ENCODE results near the gene CCIN. TPM values are rescaled to one million over a fixed set of nuclear protein-coding genes. Genes with fewer than 3 reads are reported as not detected.

The CCIN gene
- polyA plus RNA-seq, 1 of the 3 experiments (the other 2 are of a cell fraction) = 0.54 TPM

DNA sequence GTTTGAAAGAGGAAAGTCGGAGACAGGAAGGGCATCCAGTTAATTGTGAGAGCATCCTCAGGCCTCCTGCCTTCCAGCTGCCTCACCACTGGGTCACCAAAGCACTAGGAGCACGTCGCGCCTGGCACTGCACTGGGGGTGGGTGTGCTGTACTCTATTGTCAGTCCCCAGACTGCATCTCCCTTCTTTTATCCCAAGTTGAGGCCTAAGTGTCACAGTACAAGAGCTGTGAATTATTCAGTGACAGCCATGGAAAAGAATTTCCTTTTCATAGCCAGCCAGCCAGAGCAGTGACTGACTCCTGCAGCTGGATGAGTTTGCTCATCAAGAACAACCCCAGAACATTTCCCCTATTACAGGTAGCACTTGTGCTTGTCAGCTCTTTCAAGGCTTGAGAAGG is 37.8 kb downstream of the CCIN start:
- WGBS (ENCODE audit: low lambda C conversion rate) = 87% methylated on average over 4 of the region's 4 CpGs
- Histone ChIP-seq H2AFZ (ENCODE audit: low read depth) (no peak overlapping the region), H3K79me2 (ENCODE audit: insufficient read depth) (peaks cover 87% of the 10 kb centered on the region), H3K27ac (ENCODE audit: low read depth in 2 of 2, low read length in 1 of 2) (peak overlapping the region; percentile 63 to 93), H3K9me2 (no peaks in the 10 kb centered on the region), H3K4me1 (ENCODE audit: control insufficient read depth in 1 of 2, insufficient read depth in 2 of 2, low read depth in 1 of 2, low read length in 1 of 2) (peaks cover 30 to 41% of the 10 kb centered on the region in 2 experiments), H3K4me2 (peak overlapping the region; percentile 63), H4K20me1 (ENCODE audit: insufficient read depth) (peaks cover 68% of the 10 kb centered on the region), H3F3A (replicated peaks; ENCODE audit: insufficient read depth) (peaks cover 5% of the 10 kb centered on the region), H3K27me3 (ENCODE audit: insufficient read depth) (no peaks in the 10 kb centered on the region), H3K4me3 (ENCODE audit: low read depth in 2 of 2, low read length in 1 of 2) (no peak overlapping the region), H3K36me3 (replicated peaks in 1 of 2; ENCODE audit: control insufficient read depth in 1 of 2, insufficient read depth in 2 of 2, low read length in 1 of 2) (peaks cover 76 to 87% of the 10 kb centered on the region in 2 experiments), H3K9me3 (no peaks in the 10 kb centered on the region), H3K9ac (no peak overlapping the region)
- CTCF ChIA-PET = interaction anchor here (1.0 to 1.3 kb wide), 2 partner anchors 104 to 198 kb away, joined by 3 to 4 read pairs; no protein-coding TSS in a partner anchor
- POLR2A ChIA-PET = interaction anchor here (0.6 to 0.7 kb wide), 2 partner anchors 10 to 56 kb away, joined by 3 to 4 read pairs; no protein-coding TSS in a partner anchor
- TF ChIP-seq, protein P1, sequence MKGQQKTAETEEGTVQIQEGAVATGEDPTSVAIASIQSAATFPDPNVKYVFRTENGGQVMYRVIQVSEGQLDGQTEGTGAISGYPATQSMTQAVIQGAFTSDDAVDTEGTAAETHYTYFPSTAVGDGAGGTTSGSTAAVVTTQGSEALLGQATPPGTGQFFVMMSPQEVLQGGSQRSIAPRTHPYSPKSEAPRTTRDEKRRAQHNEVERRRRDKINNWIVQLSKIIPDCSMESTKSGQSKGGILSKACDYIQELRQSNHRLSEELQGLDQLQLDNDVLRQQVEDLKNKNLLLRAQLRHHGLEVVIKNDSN (IDR thresholded peaks at IDR 0.05; ENCODE audit: borderline replicate concordance, low read depth) = no peak
- TF ChIP-seq FOXM1 (IDR thresholded peaks at IDR 0.05; ENCODE audit: low read depth) = no peak
- TF ChIP-seq FOXJ3 (CRISPR knock-in tag; IDR thresholded peaks at IDR 0.05) = no peak
- no peak for TF ChIP-seq GATA2 (CRISPR knock-in tag; IDR thresholded peaks at IDR 0.05)
- DNase-seq = no peak

DNA sequence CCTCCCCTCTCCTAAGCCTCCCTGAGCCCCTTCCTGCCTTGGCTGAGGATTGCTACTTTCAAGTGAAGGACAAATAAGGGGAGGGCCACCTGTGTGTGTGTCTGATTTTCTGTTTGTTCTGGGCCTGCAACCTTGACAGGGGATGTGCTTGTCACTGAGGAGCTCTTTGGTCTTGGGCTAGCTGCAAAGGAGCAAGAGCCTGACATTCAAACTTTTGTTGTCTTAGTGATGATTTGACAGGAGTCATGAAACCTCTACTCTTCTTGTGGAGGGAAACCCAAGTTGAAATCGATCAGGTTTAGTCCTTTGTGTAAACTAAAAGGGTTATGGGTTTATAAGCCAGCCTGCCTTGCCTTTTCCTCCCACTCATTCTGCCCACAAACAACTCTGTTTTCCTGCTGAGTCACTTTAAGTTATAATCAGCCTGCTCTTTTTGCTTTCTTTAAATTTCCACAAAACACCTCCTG is 38.4 kb downstream of the CCIN start:
- Histone ChIP-seq H3K36me3 (replicated peaks in 1 of 2; ENCODE audit: control insufficient read depth in 1 of 2, insufficient read depth in 2 of 2, low read length in 1 of 2) (peaks cover 75 to 87% of the 10 kb centered on the region in 2 experiments), H3K4me2 (peak overlapping the region; percentile 63), H3K4me1 (ENCODE audit: control insufficient read depth in 1 of 2, insufficient read depth in 2 of 2, low read depth in 1 of 2, low read length in 1 of 2) (peaks cover 30 to 41% of the 10 kb centered on the region in 2 experiments), H2AFZ (ENCODE audit: low read depth) (no peak overlapping the region), H3K4me3 (ENCODE audit: low read depth in 2 of 2, low read length in 1 of 2) (no peak overlapping the region; a peak in 1 of 4 replicates), H3F3A (replicated peaks; ENCODE audit: insufficient read depth) (peaks cover 5% of the 10 kb centered on the region), H3K27ac (ENCODE audit: low read depth in 2 of 2, low read length in 1 of 2) (peak overlapping the region; percentile 63 to 93), H3K9me3 (no peaks in the 10 kb centered on the region), H3K9ac (no peak overlapping the region), H3K9me2 (no peaks in the 10 kb centered on the region), H4K20me1 (ENCODE audit: insufficient read depth) (peaks cover 73% of the 10 kb centered on the region), H3K27me3 (ENCODE audit: insufficient read depth) (no peaks in the 10 kb centered on the region), H3K79me2 (ENCODE audit: insufficient read depth) (peaks cover 92% of the 10 kb centered on the region)
- TF ChIP-seq, protein P1 (IDR thresholded peaks at IDR 0.05; ENCODE audit: borderline replicate concordance, low read depth) = no peak
- no peak for TF ChIP-seq CHD2 (IDR thresholded peaks at IDR 0.05; ENCODE audit: low read length, partially characterized antibody)
- no peak for TF ChIP-seq TEAD4 (IDR thresholded peaks at IDR 0.05; ENCODE audit: borderline replicate concordance, insufficient read depth)
- TF ChIP-seq TAF1 (IDR thresholded peaks at IDR 0.05; ENCODE audit: borderline replicate concordance, low read depth, low read length) = no peak
- no peak for TF ChIP-seq RXRA (IDR thresholded peaks at IDR 0.05; ENCODE audit: borderline replicate concordance, low read depth)
- TF ChIP-seq, protein P2, sequence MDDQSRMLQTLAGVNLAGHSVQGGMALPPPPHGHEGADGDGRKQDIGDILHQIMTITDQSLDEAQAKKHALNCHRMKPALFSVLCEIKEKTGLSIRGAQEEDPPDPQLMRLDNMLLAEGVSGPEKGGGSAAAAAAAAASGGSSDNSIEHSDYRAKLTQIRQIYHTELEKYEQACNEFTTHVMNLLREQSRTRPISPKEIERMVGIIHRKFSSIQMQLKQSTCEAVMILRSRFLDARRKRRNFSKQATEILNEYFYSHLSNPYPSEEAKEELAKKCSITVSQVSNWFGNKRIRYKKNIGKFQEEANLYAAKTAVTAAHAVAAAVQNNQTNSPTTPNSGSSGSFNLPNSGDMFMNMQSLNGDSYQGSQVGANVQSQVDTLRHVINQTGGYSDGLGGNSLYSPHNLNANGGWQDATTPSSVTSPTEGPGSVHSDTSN (IDR thresholded peaks at IDR 0.05) = no peak
- TF ChIP-seq TCF12 (IDR thresholded peaks at IDR 0.05) = no peak
- TF ChIP-seq GATA2 (CRISPR knock-in tag; IDR thresholded peaks at IDR 0.05) = no peak
- TF ChIP-seq ELF1 (IDR thresholded peaks at IDR 0.05) = no peak
- TF ChIP-seq, protein P3, sequence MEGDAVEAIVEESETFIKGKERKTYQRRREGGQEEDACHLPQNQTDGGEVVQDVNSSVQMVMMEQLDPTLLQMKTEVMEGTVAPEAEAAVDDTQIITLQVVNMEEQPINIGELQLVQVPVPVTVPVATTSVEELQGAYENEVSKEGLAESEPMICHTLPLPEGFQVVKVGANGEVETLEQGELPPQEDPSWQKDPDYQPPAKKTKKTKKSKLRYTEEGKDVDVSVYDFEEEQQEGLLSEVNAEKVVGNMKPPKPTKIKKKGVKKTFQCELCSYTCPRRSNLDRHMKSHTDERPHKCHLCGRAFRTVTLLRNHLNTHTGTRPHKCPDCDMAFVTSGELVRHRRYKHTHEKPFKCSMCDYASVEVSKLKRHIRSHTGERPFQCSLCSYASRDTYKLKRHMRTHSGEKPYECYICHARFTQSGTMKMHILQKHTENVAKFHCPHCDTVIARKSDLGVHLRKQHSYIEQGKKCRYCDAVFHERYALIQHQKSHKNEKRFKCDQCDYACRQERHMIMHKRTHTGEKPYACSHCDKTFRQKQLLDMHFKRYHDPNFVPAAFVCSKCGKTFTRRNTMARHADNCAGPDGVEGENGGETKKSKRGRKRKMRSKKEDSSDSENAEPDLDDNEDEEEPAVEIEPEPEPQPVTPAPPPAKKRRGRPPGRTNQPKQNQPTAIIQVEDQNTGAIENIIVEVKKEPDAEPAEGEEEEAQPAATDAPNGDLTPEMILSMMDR (IDR thresholded peaks at IDR 0.05) = no peak
- TF ChIP-seq RCOR1 (IDR thresholded peaks at IDR 0.05; ENCODE audit: low read length) = no peak
- TF ChIP-seq YY1 (IDR thresholded peaks at IDR 0.05; ENCODE audit: low read depth) = no peak
- no peak for TF ChIP-seq MXI1 (IDR thresholded peaks at IDR 0.05; ENCODE audit: low read depth, low read length)
- ChIA-PET CTCF (interaction anchor here (1.0 to 1.3 kb wide), 2 partner anchors 104 to 199 kb away, joined by 3 to 4 read pairs; no protein-coding TSS in a partner anchor), POLR2A (interaction anchor here (1.1 kb wide), 1 partner anchor 17 kb away, joined by 3 read pairs; the partner anchor contains the start of gene CLTA)
- DNase-seq = no peak
- 38% methylated on average over 1 of the region's 1 CpG for WGBS (ENCODE audit: low lambda C conversion rate)

Data from SK-N-SH (cell line).